Activated CD8-positive, alpha-beta memory T cell treated with anti-CD3 and anti-CD28 coated beads for 48 hours (primary cell): ENCODE measurements around the gene HAUS6.
"Not testable (repeated sequence)": the region's sequence is repeated elsewhere in the genome, so short reads cannot be mapped to it uniquely, and the experiment has no call there.

ENCODE experiments used
- DNase-seq, 3 experiments: peaks; one replicate each; pipeline ENCODE4 v3.0.0-alpha.2; 2020; ENCODE audit warnings: low read depth in 2 of 3, low spot score in 2 of 3

HAUS6 gene

DNA sequence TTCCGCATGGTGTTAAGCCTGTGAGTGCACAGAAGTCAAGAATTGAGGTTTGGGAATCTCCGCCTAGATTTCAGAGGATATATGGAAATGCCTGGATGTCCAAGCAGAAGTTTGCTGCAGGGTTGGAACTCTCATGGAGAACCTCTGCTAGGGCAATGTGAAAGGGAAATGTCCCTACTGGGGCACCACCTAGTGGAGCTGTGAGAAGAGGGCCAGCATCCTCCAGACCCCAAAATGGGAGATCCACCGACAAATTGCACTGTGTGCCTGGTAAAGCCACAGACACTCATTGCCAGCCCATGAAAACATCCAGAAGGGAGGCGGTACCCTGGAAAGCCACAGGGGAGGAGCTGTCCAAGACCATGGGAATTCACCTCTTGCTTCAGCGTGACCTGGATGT, 66.1 kb downstream of the HAUS6 start:
- DNase-seq, result no peak

DNA sequence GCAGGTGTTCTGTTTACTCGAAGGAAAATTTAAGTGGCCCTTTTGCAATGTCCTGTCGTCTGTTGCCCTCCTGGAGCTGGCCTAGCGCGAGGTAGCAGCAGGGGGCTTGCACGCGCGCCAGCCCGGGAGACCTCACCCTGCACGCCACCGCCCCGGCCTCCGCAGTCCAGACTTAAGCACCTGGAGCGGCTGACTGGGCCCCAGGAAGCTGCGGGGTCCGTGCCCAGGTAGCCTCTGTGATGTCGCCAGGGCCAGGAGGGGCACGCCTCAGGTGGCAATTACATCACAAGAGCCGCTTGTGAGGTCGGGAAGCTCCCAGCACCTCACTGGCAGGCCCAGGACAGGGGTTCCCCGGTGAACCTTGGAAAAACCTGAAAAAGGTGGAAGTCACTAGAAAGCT, 69.7 kb downstream of the HAUS6 start, which contains the start of gene SAXO1:
Gene SAXO1 (minus strand): TSS at position 195 of the 400 bp plus-strand sequence. CDS start 301 bp downstream, outside the sequence.
- DNase-seq, result no peak

DNA sequence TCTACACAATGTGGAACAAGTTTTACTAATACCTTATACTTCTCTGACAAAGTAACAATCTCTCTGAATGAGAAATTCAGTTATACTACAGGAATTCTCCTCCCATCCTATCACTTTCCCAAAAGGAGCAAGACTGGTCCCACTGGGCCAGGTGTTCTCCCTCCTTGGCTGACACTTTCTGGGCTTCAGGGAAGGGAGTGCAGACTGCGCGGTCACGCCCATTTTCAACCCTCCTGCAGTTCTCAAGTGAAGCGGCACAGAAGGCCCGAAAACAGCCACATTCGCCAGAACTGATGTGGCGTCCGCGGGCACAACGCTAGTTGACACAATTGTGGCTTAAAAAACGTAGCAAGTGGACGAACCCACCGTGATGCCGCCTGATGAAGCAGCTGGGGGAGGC, 70.3 kb downstream of the HAUS6 start:
- no peak for DNase-seq

DNA sequence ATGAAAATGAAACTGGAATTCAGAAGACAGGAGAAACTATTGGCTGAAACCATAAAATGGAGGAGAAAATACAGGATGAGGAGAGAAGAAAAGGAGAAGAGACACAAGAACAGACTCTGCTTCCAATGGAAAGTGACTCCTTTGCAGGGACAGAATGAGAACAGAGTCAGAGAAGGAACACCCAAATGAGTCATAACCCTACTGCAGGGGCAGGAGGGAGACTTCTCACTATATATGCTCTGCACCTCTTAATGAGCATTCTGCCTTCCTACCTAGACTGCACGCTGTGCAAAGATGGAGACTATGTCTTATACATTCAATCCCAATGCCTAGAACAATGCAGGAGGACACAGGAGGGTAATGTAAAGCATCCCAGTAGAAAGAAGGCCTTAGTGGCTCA, 71.8 kb downstream of the HAUS6 start:
- no peak for DNase-seq

DNA sequence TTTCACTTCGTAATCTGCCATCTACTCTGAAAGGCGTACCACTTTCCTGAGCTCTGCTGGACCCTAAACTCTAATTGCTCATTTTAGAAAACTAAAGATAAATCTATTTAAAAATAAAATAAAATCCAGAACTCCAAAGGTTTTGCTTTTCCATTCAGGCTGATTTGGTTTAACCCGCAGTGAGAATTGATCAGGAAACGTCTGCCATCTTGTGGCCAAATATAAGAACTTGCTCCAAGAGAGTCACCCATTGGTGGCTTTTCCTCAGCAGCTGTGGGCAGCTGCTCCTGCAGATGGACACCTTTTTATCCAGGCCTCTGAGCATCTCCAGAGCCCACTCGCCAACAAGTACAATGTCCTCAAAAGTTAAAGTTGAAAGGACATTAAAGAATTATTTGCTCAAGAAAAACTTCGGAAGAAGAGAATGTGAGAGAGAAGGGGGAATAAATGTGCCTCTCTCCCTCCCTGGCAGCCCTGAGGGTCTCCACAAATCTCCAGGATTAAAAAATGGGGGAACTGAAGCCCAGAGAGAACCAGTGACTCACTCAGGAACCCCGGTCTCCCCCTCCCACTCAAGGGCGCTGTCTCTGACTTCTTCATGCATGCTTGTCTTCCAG, 73.8 kb downstream of the HAUS6 start:
- no peak for DNase-seq

DNA sequence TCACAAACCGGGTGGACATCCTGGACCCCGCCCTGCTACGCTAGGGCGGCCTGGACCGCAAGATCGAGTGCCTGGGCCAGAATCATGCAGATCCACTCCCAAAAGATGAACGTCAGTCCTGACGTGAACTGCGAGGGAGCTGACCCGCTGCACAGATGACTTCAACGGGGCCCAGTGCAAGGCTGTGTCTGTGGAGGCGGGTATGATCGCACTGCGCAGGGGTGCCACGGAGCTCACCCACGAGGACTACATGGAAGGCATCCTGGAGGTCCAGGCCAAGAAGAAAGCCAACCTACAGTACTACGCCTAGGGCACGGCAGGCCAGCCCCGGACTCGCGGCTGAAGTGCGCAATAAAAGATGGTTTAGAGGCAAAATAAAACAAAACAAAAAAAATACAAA, 74.9 kb downstream of the HAUS6 start:
- DNase-seq, result no peak

DNA sequence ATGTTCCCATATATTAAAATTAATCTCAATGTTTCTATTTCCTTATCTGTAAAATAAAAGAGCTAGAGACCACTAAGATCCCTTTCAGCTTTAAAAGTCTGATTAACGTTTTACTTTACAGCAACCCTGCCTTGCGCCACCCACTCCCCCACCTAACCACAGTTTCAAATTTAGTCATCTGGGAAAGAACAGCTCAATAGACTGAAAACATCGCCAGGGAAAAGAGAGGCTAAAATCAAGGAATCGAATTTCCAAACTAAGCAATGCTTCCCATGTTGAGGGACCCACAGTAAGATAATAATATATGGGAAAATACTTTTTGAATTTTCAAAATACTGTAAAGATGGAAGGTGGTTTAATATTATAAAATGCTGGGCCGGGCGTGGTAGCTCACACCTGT, 76.3 kb downstream of the HAUS6 start:
- DNase-seq, result no peak

DNA sequence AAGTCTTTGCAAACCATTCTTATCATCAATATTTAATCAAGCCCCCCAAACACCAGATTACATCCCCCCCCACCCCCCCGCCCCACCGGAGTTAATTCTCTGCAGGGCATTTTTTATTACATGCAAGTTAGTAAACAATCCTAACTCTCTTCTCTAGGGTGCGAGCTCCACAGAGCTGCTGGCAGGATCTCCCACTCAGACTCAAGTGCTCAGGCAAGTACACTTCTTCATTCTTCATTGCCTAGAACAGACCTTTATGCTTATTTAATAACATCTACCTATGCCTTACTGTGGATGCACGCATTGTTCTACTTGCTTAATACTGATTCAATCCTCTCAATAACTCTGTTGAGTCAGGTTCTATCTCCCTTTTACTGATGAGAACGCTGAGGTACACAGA, 79.6 kb downstream of the HAUS6 start:
- DNase-seq, result no peak

DNA sequence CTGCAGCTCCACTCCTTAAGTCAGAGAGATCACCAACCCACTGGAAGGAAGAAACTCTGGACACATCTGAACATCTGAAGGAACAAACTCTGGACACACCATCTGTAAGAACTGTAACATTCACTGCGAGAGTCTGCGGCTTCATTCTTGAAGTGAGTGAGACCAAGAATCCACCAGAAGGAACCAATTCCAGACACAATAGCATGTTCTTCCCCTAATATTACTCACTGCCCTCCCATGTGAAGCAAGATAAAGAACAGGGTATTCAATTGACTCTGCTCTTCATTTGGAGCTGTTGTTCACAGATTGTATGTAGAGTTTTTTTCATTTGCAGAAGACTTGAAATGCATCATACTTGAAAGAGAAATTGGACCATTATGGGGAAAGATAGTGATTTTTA, 80.5 kb downstream of the HAUS6 start:
- DNase-seq, result no peak

DNA sequence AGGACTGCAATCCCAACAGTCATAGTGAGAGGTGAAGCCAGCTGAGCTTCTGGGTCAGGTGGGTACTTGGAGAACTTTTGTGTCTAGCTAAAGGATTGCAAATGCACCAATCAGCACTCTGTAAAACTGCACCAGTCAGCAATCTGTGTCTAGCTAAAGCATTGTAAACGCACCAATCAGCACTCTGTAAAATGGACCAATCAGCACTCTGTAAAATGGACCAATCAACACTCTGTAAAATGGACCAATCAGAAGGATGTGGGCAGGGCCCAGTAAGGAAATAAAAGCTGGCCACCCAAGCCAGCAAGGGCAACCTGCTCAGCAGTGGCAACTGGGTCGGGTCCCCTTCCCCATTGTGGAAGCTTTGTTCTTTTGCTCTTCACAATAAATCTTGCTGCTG, 81.1 kb downstream of the HAUS6 start:
- not testable (repeated sequence) for DNase-seq

DNA sequence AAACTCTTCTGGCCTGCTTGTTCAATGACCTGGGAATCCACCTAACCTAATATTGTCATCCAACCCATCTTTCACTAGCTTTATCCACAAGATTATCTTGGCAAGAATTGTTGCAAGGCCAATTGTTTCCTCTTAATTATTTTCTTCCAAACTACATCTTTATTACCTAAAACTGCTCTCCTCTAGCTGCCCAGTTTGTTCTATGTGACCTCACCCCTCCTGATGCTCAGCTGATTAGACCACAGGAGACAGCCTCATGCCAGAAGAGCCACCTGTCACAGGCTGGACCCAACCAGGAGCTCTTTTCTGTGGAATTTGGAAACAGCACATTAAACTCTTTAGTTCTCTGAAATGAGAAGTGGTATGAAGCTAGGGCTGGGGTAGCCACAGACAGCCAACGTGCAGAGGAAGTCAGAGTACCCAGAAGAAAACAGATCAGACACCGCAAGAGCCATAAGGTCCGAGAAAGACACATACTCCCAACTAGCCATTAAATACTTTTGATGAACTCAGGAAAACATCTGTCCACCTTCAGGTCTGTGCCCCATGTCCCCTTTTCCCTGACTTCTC, 81.7 kb downstream of the HAUS6 start:
- DNase-seq, result no peak

DNA sequence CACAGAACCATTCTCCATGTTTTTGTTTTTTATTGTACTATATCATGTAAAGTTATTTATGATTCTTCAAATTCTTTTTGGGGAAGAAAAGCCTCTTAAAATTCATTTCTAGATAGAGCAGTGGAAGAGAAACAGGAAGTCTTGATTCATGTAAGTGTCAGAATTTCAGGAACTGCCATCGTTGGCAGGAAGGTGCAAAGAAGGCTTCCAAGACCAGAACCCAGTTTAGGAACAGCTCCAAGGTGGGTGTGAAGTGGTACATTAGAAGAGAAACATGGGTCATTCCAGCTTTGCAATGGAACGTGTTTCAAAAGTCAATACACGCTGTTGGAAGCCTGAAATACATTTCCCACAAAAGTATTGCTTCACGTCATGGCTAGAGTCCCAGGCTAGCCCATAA, 84.5 kb downstream of the HAUS6 start:
- DNase-seq, result no peak

DNA sequence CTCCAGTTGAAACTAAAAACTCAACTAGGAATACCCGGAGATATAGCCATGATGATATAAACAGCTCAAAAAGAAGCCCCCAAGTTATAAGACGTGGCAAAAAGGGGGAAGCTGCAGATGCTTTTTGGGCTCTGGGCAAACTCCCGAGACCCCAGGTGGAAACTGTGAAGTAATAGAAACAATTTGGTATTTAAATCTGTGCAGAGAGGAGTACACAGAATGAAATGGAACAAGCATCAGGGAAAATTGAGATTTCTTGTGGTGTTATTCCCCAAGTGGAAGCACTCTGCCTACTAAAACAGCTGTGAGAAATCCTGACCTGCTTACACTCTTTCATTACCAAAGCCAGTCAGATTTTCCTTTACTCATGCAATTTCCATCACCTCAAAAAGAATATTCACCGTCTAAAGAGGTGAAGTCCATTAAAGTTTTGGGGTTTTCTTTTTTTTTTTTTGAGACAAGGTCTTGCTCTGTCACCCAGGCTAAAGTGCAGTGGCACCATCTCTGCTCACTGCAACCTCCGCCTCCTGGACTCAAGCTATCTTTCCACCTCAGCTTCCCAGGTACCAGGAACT, 93.2 kb downstream of the HAUS6 start:
- no peak for DNase-seq
